Measurements from ENCODE around the gene CENPP.

- TF ChIP-seq NR2F2 (IDR thresholded peaks at IDR 0.05) (no peak), RAD21 (IDR thresholded peaks at IDR 0.05) (no peak), FOXA2 (IDR thresholded peaks at IDR 0.05) (no peak), CTCF (IDR thresholded peaks at IDR 0.05; ENCODE audit: low read depth, low read length, missing input control) (no peak), FOXA1 (IDR thresholded peaks at IDR 0.05) (no peak), SP1 (IDR thresholded peaks at IDR 0.05) (no peak), TAF1 (conservative IDR thresholded peaks at IDR 0.05) (no peak), REST (IDR thresholded peaks at IDR 0.05) (no peak), MAX (IDR thresholded peaks at IDR 0.05) (no peak), YY1 (IDR thresholded peaks at IDR 0.05) (no peak), GABPA (IDR thresholded peaks at IDR 0.05 in 1 of 2, conservative IDR thresholded peaks at IDR 0.05 in 1 of 2) (no peak), JUND (IDR thresholded peaks at IDR 0.05) (no peak)
- TF ChIP-seq, protein P1, sequence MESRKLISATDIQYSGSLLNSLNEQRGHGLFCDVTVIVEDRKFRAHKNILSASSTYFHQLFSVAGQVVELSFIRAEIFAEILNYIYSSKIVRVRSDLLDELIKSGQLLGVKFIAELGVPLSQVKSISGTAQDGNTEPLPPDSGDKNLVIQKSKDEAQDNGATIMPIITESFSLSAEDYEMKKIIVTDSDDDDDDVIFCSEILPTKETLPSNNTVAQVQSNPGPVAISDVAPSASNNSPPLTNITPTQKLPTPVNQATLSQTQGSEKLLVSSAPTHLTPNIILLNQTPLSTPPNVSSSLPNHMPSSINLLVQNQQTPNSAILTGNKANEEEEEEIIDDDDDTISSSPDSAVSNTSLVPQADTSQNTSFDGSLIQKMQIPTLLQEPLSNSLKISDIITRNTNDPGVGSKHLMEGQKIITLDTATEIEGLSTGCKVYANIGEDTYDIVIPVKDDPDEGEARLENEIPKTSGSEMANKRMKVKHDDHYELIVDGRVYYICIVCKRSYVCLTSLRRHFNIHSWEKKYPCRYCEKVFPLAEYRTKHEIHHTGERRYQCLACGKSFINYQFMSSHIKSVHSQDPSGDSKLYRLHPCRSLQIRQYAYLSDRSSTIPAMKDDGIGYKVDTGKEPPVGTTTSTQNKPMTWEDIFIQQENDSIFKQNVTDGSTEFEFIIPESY (IDR thresholded peaks at IDR 0.05) = no peak
Measured at GRCh38 chr9:92661743-92662142, 336.0 kb downstream of the CENPP start.
